Measurements from ENCODE around the gene SPRN.

GRCh38 chr10:133465191-133465949, 40.9 kb upstream of the SPRN start:
- TF ChIP-seq, protein P1, sequence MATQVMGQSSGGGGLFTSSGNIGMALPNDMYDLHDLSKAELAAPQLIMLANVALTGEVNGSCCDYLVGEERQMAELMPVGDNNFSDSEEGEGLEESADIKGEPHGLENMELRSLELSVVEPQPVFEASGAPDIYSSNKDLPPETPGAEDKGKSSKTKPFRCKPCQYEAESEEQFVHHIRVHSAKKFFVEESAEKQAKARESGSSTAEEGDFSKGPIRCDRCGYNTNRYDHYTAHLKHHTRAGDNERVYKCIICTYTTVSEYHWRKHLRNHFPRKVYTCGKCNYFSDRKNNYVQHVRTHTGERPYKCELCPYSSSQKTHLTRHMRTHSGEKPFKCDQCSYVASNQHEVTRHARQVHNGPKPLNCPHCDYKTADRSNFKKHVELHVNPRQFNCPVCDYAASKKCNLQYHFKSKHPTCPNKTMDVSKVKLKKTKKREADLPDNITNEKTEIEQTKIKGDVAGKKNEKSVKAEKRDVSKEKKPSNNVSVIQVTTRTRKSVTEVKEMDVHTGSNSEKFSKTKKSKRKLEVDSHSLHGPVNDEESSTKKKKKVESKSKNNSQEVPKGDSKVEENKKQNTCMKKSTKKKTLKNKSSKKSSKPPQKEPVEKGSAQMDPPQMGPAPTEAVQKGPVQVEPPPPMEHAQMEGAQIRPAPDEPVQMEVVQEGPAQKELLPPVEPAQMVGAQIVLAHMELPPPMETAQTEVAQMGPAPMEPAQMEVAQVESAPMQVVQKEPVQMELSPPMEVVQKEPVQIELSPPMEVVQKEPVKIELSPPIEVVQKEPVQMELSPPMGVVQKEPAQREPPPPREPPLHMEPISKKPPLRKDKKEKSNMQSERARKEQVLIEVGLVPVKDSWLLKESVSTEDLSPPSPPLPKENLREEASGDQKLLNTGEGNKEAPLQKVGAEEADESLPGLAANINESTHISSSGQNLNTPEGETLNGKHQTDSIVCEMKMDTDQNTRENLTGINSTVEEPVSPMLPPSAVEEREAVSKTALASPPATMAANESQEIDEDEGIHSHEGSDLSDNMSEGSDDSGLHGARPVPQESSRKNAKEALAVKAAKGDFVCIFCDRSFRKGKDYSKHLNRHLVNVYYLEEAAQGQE (IDR thresholded peaks at IDR 0.05; ENCODE audit: insufficient read depth in 1 of 2, low read depth in 2 of 2, low read length in 2 of 2) = no peak
- TF ChIP-seq TAF1 (IDR thresholded peaks at IDR 0.05; ENCODE audit: borderline replicate concordance, insufficient read depth, low read length) = no peak
- TF ChIP-seq POLR2AphosphoS5 (IDR thresholded peaks at IDR 0.05; ENCODE audit: low read depth, low read length) = no peak
- no peak for TF ChIP-seq SIN3A (IDR thresholded peaks at IDR 0.05; ENCODE audit: borderline replicate concordance, insufficient read depth, low read length)
- no peak for TF ChIP-seq FOXP2 (optimal IDR thresholded peaks at IDR 0.05; ENCODE audit: borderline replicate concordance, extremely low read depth, extremely low read length, insufficient read depth)
